Left cardiac atrium (tissue), 4 donors: ENCODE measurements around the gene EIF3A. TPM values are rescaled to one million over a fixed set of nuclear protein-coding genes. Genes with fewer than 3 reads are reported as not detected.
"Not testable (repeated sequence)": the region's sequence is repeated elsewhere in the genome, so short reads cannot be mapped to it uniquely, and the experiment has no call there.

Experiments
- ATAC-seq, 2 donors: fragments of 200-7000 bp; cut with Tn5 transposase; one replicate each; pipeline ENCODE4 v1.9.1; 2020; ENCODE audit warnings: mild to moderate bottlenecking in 2 of 2, moderate library complexity in 2 of 2
- DNase-seq: peaks from one replicate; pipeline ENCODE4 v3.0.0-alpha.2; 2020
- intact Hi-C, 2 donors: fragments of 100-400 bp; cut with DNase I; formaldehyde crosslinking; loops; one replicate each; pipeline versions ENCODE4 v1.14.1 to v1.15.1; 2022 to 2023
- total RNA-seq, 2 donors: library from RNA; stranded (reverse); fragmentation: NEBNext Ultra II Directional; extraction: Animal tissue kit (Norgen Biotek cat#: 25700); gene quantifications; one replicate each; pipeline ENCODE4 v1.2.1, GENCODE V29; 2021
- donor health status: DM: no; HTN: yes; CAD: no.
- donor health status: DM: no; HTN: yes; CAD: no; lungs with severe emphysema.
- donor health status: DM: yes; HTN: yes; CAD: no.
- donor health status: Dilated cardiomyopathy.

Gene EIF3A
- total RNA-seq, 2 donors from 2014 or later = 70.0 to 106 TPM

DNA sequence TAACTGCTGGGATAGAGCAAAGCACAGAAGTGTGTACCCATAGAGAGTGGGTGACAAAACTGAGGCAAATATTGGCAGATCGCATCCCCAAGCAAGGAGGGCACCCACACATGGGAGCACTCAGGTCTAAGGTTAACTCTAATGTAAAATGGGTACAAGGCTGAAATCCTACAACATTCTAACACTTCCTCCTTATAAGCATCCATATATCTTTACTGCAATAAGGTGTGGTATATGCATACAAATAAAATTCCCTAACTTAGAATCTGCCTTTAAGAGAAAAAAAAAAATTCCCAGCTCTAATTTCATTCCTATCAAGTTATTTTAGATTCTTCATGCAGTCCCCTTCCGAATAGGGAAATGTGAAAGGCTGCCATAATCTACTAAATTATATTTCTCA is 18.7 kb downstream of the EIF3A start:
- ATAC-seq = no peak
- intact Hi-C loops = no loop called here
- no peak for DNase-seq

DNA sequence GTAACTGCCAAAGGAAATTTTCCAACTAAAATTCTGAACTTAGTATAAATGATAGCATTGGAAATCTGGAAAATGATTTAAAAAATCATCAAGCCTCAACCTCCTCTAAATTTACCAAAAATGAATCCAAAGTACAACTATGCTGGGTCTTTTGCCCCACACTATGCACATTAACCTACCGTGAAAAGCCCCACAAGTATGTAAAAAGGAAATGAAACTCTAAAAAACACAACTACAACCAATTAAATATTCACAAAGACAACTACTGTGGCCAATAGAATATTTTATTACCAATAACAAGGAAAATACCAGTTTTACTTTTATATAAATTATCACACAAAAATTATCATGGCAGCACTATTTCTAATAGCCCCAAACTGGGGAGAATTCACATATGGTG is 19.3 kb downstream of the EIF3A start:
- ATAC-seq = no peak
- no peak for DNase-seq
- intact Hi-C loops = no loop called here

DNA sequence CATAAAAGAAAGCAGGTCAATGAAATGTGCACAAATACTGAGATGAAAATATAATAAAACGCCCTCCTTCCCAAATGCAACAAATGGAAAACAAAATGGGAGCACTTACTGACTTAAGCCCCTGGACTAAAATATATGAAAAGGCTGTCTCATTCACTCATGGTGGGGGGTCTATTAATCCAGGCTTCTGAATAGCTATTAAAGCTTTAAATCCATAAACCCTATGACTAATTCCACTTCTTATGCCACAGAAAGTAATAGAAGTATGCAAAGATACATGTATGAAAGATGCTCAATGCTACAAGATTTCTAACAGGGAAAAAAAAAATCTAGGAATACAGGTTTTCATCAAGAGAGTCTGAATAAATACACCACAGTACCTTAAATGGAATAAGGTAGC is 20.5 kb downstream of the EIF3A start:
- DNase-seq = no peak
- ATAC-seq = no peak
- intact Hi-C loops = no loop called here

DNA sequence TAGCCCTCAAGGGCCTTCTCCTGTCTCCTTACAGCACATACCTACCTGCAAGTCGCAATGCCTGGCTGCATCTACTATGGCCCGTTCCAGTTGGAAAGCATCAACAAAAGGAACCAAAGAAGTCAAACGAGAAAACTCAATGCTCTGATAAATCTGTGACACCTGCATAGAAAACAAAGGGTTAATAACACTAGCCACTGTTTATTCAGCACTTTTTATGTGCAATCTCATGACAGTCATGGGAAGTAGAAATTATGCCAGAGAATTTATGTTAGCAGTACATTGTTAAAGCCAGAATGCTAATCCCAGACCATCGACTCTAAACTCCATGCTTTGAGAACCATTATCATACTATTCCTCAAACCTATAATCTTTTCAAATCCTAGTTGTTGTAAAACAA is 21.1 kb downstream of the EIF3A start:
- DNase-seq (no peak), ATAC-seq (no peak)
- intact Hi-C loops = no loop called here

DNA sequence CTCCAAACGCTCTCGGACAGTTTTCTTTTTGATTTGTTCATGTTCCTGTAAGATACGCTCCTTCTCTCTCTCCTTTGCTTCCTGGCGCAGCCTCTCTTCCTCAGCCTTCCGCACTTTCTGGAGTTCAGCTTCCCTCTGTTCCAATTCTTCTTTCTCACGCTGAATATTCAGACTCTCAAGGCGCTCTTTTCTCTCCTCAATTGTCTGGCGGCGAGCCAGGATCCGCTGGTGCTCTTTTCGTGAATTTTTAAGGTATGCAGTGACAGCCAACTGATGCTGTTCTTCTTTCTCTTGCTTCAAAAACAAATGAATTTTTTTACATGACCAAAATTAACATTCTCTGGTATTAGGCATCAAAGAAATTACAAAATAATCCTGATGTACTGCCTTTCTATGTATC is 22.6 kb downstream of the EIF3A start:
- intact Hi-C loops = no loop called here
- no peak for ATAC-seq
- no peak for DNase-seq

DNA sequence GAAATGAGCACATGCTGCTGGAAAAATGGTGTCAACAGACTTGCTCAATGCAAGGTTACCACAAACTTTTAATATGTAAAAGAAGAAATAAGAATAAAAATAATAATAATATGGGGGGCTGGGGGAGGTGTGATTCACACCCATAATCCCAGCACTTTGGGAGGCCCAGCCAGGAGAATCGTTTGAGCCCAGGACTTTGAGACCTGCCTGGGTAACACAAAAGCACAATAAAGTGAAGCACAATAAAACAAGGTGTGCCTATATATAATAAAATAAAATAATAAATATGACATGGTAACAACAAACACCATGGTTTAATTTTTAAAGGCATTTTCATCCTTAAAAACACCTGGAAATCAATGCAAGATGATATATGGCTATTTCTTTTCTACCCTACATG is 25.1 kb downstream of the EIF3A start:
- ATAC-seq (no peak), DNase-seq (no peak)
- intact Hi-C loops = no loop called here

DNA sequence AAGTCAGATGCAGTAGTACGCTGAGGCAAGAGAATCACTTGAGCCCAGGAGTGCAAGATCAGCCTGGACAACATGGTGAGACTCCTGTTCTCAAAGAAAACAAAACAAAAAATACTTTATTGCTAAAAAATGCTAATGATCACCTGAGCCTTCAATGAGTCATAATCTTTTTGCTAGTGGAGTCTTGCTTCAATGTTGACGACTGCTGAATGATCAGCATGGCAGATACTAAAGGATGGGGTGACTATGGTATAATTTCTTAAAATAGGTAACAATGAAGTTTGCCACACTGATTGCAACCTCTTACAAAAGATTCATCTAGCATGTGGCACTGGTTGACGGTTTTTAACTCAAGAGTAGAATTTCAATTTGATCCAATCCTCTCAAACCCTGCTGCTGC is 28.8 kb downstream of the EIF3A start:
- ATAC-seq (no peak), DNase-seq (no peak)
- intact Hi-C loops = no loop called here

DNA sequence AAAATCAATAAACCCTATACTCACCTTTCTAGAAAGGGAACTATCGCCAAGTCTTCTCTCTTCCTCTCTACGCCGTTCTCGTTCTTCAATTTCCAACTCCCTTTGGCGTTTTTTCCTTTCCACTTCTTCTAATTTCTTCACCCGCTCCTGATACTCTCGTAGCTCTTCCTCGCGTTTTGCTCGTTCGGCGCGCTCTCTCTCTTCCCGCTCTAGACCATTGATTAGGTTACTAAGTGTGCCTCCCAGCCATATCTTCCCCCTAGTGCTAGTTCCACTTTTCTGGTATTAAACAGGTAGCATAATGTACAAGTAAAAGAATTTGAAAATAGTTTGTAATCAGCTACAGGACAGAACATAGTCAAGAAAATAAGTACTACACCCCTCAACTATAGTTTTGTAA is 30.8 kb downstream of the EIF3A start:
- DNase-seq = no peak
- intact Hi-C loops = loop anchor here in 1 of 2 donors (10.0 kb wide), 1 partner anchor 785 kb away; no protein-coding TSS in a partner anchor
- no peak for ATAC-seq

DNA sequence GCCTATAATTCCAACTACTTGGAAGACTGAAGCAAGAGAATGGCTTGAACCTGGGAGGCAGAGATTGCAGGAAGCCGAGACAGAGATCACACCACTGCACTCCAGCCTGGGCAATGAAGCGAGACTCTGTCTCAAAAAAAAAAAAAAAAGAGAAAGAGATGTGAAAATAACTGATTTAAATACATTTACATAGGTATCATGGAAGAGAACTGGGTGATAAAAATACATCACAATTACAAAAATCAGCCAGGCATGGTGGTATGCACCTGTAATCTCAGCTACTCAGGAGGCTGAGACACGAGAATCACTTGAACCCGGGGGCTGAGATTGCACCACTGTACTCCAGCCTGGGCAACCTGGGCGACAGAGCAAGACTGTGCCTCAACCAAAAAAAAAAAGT is 31.3 kb downstream of the EIF3A start:
- DNase-seq = no peak
- no peak for ATAC-seq
- intact Hi-C loops = loop anchor here in 1 of 2 donors (10.0 kb wide), 1 partner anchor 785 kb away; no protein-coding TSS in a partner anchor

DNA sequence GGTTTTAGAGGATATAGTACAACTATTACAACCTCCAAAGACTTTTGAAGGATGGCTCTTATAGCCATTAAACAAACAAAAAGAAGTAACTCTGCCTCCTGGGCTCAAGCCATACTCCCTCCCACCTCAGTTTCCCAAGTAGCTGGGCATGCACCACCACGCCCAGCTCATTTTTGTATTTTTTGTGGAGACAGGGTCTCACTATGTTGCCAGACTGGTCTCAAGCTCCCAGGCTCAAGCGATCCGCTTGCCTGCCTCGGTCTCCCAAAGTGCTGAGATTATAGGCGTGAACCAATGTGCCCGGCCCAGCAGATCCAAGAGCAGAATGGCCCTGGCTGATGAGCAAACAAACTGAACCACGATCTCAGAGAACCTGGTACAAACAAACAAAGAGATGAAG is 35.1 kb downstream of the EIF3A start:
- intact Hi-C loops = loop anchor here in 1 of 2 donors (10.0 kb wide), 1 partner anchor 789 kb away; no protein-coding TSS in a partner anchor
- no peak for ATAC-seq
- DNase-seq = no peak

DNA sequence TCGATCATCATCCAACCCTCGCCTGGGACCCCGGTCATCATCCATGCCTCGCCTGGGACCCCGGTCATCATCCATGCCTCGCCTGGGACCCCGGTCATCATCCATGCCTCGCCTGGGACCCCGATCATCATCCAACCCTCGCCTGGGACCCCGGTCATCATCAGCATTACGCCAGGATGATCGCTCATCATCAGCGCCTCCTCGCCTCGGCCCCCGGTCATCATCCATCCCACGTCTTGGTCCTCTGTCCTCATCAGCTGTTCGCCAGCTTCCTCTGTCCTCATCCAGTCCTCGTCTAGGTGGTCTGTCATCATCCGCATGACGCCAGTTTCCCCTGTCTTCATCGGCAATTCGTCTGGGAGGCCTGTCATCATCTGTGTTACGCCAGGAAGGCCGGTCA is 38.4 kb downstream of the EIF3A start:
- intact Hi-C loops = loop anchor here in 1 of 2 donors (10.0 kb wide), 1 partner anchor 793 kb away; no protein-coding TSS in a partner anchor
- DNase-seq (no peak), ATAC-seq (no peak)

DNA sequence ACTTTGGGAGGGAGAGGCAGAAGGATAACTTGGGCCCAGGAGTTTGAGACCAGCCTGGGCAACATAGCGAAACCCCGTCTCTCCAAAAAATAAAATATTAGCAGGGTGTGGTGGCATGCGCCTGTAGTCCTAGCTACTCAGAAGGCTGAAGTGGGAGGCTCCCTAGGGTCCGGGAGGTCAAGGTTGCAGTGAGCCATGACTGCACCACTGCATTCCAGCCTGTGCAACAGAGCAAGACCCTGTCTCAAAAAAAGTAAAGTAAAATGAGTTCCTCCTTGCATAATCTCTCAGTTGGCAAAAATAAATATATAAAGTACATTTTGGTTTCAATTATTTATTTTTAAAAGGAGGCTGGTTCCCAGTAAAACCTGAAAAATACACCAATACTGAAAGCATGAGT is 39.3 kb downstream of the EIF3A start:
- DNase-seq (no peak), ATAC-seq (no peak)
- intact Hi-C loops = loop anchor here in 1 of 2 donors (10.0 kb wide), 1 partner anchor 793 kb away; no protein-coding TSS in a partner anchor

DNA sequence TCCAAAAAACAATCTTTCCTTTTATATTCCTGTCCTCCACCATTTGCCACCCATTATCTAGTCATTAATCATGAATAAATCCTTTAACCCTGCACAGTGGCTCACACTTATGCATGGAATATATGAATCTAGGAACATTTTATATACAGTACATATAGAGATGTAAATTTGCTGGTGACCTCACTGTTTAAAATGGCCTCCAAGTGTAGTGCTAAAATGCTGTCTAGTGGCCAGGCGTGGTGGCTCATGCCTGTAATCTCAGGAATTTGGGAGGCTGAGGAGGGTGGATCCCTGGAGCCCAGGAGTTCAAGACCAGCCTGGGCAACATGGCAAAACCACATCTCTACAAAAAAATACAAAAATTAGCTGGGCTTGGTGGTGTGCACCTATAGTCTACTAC is 41.5 kb downstream of the EIF3A start:
- ATAC-seq (no peak), DNase-seq (no peak)
- intact Hi-C loops = loop anchor here in 1 of 2 donors (5.0 kb wide), 1 partner anchor 33 kb away; no protein-coding TSS in a partner anchor

DNA sequence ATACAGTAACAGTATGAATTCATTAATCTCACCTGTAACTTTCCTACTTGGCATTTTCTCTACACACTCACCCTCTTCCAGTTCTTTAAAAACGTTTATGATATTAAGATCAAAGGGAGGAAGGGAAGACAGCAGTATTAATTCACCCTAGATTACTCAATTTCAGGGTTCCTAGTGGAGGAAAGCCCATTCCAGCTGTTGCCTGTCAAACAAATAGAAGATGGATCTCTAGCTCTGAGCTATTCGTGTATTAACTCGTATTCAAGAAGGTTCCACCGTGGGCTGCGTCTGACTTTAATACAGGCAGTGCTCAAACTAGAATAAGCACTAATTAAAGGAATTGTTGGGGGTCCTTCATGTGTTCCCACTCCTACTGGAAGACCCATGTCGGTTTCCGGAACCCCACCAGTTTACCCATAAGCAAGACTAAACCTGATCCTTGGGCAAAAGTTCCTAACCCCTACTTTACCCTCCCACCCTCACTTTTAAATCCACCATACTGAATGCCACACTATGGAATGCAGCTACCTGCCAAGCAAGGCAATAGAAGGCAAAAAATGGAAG is 49.0 kb downstream of the EIF3A start:
- ATAC-seq = no peak
- DNase-seq = no peak
- intact Hi-C loops = no loop called here

DNA sequence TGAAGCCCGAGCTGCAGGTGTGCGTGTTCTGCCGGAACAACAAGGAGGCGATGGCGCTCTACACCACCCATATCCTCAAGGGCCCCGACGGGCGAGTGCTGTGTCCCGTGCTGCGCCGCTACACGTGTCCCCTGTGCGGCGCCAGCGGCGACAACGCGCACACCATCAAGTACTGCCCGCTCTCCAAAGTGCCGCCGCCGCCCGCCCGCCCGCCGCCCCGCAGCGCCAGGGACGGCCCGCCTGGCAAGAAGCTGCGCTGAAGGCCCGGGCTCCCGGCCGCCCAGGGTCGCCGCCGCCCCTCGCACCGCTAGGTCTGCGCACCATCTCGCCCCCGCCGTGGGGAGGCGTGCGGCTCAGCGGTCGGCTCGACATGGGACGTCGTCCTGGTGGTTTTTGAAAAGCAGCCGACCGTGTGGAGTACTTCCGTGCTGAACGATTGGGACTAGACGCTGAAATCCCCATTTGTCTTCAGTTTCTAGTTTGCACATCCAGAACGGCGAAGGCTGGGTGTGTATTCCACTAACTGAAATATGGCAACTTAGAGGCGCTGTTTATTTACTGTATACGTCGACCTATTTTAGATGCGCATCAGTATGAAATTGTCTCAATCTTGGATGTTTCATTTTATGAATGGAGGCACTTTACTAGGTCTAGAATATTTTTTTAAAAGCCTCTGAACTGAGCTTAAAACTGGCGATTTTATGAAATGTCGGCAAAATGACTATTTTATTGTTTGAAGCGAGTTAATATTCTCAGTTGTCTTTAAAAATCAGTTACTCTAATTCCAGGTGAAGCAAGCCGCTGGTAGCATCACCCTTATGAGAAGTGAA is 50.0 kb downstream of the EIF3A start:
- intact Hi-C loops = no loop called here
- peak in 1 of 2 donors; percentile 2 for ATAC-seq
- peak; percentile 43 for DNase-seq

DNA sequence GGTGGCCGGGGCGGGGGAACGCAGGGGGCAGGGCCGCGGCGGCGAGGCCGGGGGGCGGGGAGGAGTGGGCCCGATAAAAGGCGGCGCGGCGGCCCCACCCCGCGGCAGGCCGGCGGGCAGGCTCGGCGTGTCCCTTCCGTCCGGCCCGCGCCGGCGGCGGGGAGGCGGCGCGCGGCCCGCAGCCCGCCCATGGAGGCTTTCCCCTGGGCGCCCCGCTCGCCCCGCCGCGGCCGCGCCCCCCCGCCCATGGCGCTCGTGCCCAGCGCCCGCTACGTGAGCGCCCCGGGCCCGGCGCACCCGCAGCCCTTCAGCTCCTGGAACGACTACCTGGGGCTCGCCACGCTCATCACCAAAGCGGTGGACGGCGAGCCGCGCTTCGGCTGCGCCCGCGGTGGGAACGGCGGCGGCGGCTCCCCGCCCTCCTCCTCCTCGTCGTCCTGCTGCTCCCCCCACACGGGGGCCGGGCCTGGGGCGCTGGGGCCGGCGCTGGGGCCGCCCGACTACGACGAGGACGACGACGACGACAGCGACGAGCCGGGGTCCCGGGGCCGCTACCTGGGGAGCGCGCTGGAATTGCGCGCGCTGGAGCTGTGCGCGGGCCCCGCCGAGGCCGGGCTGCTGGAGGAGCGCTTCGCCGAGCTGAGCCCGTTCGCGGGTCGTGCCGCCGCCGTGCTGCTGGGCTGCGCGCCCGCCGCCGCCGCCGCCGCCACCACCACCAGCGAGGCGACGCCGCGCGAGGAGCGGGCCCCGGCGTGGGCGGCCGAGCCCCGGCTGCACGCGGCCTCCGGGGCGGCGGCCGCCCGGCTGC is 50.8 kb downstream of the EIF3A start, which contains the start of gene NANOS1:
NANOS1 (plus strand) TSS at position 102 of the 808 bp plus-strand sequence; CDS start at position 190, 88 bp downstream.
- intact Hi-C loops = no loop called here
- ATAC-seq (no peak), DNase-seq (peak; percentile 41)

DNA sequence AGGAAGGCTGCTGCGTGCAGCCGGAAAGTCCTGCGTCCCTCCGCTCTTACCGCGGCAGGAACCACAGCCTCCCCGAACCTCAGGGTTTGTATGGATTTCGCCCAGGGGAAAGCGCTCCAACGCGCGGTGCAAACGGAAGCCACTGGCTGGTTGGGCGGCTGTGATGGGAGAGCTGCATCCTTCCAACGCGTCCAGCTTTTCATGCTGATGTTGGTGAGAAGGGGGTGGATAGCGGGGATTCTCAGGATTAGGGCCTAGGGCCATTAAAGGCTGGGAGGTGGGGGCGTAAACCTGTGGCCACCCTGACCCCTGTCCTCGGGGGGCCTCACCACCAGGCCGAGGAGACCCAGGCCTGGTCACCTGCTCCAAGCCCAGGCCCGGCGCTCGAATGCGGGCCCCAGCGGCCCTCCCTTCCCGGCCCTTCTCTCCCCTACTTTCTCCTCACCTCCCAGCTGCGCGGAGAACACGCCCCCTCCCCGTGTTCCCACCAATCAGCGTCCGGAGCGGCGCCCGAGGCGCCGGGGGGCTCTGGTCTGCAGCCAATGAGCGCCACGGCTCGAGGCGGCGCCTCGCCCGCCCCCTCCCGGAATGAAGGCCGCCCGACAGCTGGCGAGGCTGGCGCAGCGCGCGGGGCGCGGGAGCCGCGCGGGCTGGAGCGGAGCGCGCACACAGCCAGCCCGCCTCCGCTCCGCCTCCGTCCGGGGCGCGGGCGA is 51.6 kb downstream of the EIF3A start:
- DNase-seq = peak; percentile 92
- peak; percentile 86 to 91 for ATAC-seq
- intact Hi-C loops = no loop called here

DNA sequence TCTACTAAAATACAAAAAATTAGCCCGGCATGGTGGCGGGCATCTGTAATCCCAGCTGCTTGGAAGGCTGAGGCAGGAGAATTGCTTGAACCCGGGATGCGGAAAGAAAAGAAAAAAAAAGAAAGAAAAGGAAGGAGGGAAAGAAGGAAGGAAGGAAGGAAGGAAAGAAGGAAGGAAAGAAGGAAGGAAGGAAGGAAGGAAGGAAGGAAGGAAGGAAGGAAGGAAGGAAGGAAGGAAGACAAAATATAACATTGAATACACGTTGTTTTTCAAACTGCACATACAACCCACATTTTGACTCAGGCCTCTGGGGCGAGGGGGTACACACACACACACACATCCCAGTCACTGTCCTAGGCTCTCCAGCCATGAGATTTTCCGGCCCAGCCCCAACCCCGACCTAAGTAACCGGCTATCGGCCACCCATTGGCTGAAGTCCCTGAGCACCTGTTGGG is 52.1 kb downstream of the EIF3A start:
- ATAC-seq = peak in 1 of 2 donors; percentile 1
- DNase-seq, intact Hi-C loops: not testable (repeated sequence)
